Endothelial cell of umbilical vein (primary cell): ENCODE measurements around the gene GUCD1. TPM values are rescaled to one million over a fixed set of nuclear protein-coding genes. Genes with fewer than 3 reads are reported as not detected.

Source experiments
- BruUV-seq: library from RNA; stranded (reverse); fragments of 400-500 nt; replicated peaks from 2 replicates; lab custom pipeline; 2021; lab: Mats Ljungman, UMichigan
- CTCF ChIA-PET: fragments of 300-600, 350-600 bp; sonication (Branson Sonifier 250); formaldehyde crosslinking; loops from one replicate; lab custom pipeline; 2021; ENCODE audit warnings: antibody characterized with exemption, inconsistent platforms; lab: Charles Lee
- POLR2A ChIA-PET: fragments of 300-600, 350-600 bp; sonication (Branson Sonifier 250); formaldehyde crosslinking; loops from one replicate; lab custom pipeline; 2021; ENCODE audit warnings: antibody characterized with exemption, inconsistent platforms; lab: Charles Lee
- DNase-seq: peaks from one replicate; pipeline ENCODE4 v3.0.0-alpha.2; 2011; ENCODE audit warnings: low read depth, low spot score
- FAIRE-seq: peaks from 2 replicates; lab custom pipeline; 2011; peaks lifted over from hg19 to GRCh38; lab: Jason Lieb, UNC
- H2AFZ ChIP-seq: 2 replicates; pipeline ENCODE4 v1.6.0; 2012; ENCODE audit warnings: low read depth, low read length, control low read depth, inconsistent platforms
- H3K27ac ChIP-seq: 2 replicates; pipeline ENCODE4 v1.5.1; 2011; ENCODE audit warnings: low read depth, mild to moderate bottlenecking, control low read depth, low read length, moderate library complexity; ENCODE audit not compliant: insufficient read depth
- H3K27me3 ChIP-seq, 2 experiments: 2 replicates each; pipeline versions ENCODE4 v1.6.0 to v1.6.1; 2011; ENCODE audit warnings: low read length in 2 of 2, mixed read lengths in 1 of 2; ENCODE audit not compliant: control insufficient read depth in 2 of 2, insufficient read depth in 2 of 2
- H3K36me3 ChIP-seq, 2 experiments: 2 replicates in 1 of 2; 3 replicates in 1 of 2; pipeline ENCODE4 v1.5.1; 2011; ENCODE audit warnings: low read length in 2 of 2, mild to moderate bottlenecking in 1 of 2, moderate library complexity in 1 of 2; ENCODE audit not compliant: control insufficient read depth in 2 of 2, insufficient read depth in 2 of 2; ENCODE audit errors: extremely low read depth in 1 of 2
- H3K4me1 ChIP-seq: 3 replicates; pipeline ENCODE4 v1.5.1; 2011; ENCODE audit warnings: mild to moderate bottlenecking, low read length; ENCODE audit not compliant: control insufficient read depth, insufficient read depth; ENCODE audit errors: extremely low read depth
- H3K4me2 ChIP-seq: 2 replicates; pipeline ENCODE4 v1.6.1; 2011; ENCODE audit warnings: low read length, control low read depth, mixed read lengths; ENCODE audit not compliant: insufficient read depth
- H3K4me3 ChIP-seq, 3 experiments: fragments of 200-600 bp in 1 of 3; sonication (generic), shearing (Covaris generic) in 1 of 3; replicated peaks in 1 of 3; 2 replicates each; pipeline ENCODE4 v1.5.1; 2011 to 2016; ENCODE audit warnings: control low read depth in 3 of 3, low read length in 3 of 3, mild to moderate bottlenecking in 2 of 3, inconsistent platforms in 1 of 3, low read depth in 1 of 3, moderate library complexity in 1 of 3; ENCODE audit not compliant: insufficient read depth in 1 of 3
- H3K79me2 ChIP-seq: 2 replicates; pipeline ENCODE4 v1.6.0; 2012; ENCODE audit warnings: low read length, inconsistent platforms; ENCODE audit not compliant: control insufficient read depth, insufficient read depth
- H3K9ac ChIP-seq: replicated peaks from 2 replicates; pipeline ENCODE3; 2011; ENCODE audit warnings: low read length, control low read depth; ENCODE audit not compliant: insufficient read depth; ENCODE audit errors: extremely low read depth
- H3K9me1 ChIP-seq: replicated peaks from 3 replicates; pipeline ENCODE4 v1.6.0; 2011; ENCODE audit warnings: mild to moderate bottlenecking, low read length; ENCODE audit not compliant: control insufficient read depth, insufficient read depth; ENCODE audit errors: extremely low read depth
- H3K9me3 ChIP-seq: replicated peaks from 2 replicates; pipeline ENCODE4 v1.5.1; 2012; ENCODE audit warnings: low read length, inconsistent platforms; ENCODE audit not compliant: control insufficient read depth, insufficient read depth
- H4K20me1 ChIP-seq: replicated peaks from 2 replicates; pipeline ENCODE3; 2011; ENCODE audit warnings: mild to moderate bottlenecking, low read length; ENCODE audit not compliant: control insufficient read depth, insufficient read depth; ENCODE audit errors: extremely low read depth
- EZH2 ChIP-seq: IDR thresholded peaks from 2 replicates; pipeline ENCODE4 v1.6.1; 2012; ENCODE audit warnings: borderline replicate concordance, low read depth, mild to moderate bottlenecking, moderate library complexity, low read length, inconsistent platforms; ENCODE audit not compliant: severe bottlenecking
- FOS ChIP-seq: IDR thresholded peaks from 2 replicates; pipeline ENCODE4 v1.6.1; 2011; ENCODE audit warnings: mild to moderate bottlenecking, low read length, moderate library complexity, borderline replicate concordance; ENCODE audit not compliant: insufficient read depth
- GATA2 ChIP-seq: IDR thresholded peaks from 2 replicates; pipeline ENCODE4 v1.7.0; 2011; ENCODE audit warnings: low read depth, mild to moderate bottlenecking, moderate library complexity, mixed read lengths, low read length; ENCODE audit not compliant: insufficient read length, insufficient read depth
- JUN ChIP-seq: IDR thresholded peaks from 2 replicates; pipeline ENCODE4 v1.6.1; 2011; ENCODE audit warnings: borderline replicate concordance, low read depth; ENCODE audit not compliant: insufficient read length, insufficient read depth
- MYC ChIP-seq: IDR thresholded peaks from one replicate; pipeline ENCODE4 v1.6.1; 2011; ENCODE audit warnings: mild to moderate bottlenecking, low read depth, low read length
- POLR2A ChIP-seq: IDR thresholded peaks from 2 replicates; pipeline ENCODE4 v1.6.1; 2012; ENCODE audit warnings: low read depth, mild to moderate bottlenecking, control low read depth, low read length
- POLR2AphosphoS5 ChIP-seq: IDR thresholded peaks from 2 replicates; pipeline ENCODE4 v1.6.1; 2012; ENCODE audit warnings: low read depth, mild to moderate bottlenecking, control low read depth, low read length, moderate library complexity; ENCODE audit not compliant: insufficient read depth
- dilution Hi-C: fragments of 300-500 bp; cut with MboI; formaldehyde crosslinking; loops from one replicate; pipeline ENCODE4 v1.15.0; 2019; ENCODE audit warnings: low sequenced_read_pairs; ENCODE audit not compliant: extremely low pct_ligation_motif_present
- intact Hi-C: fragments of 100-400 bp; cut with micrococcal nuclease; formaldehyde crosslinking; loops from one replicate; pipeline ENCODE4 v1.10.0; 2022
- polyA plus RNA-seq, 4 experiments: library from polyadenylated mRNA; depleted of rRNA in 3 of 4; stranded (reverse) in 3 of 4; unstranded in 1 of 4; fragments of >200 nt; gene quantifications; 2 replicates each; pipeline versions ENCODE4 v1.2.1 to v1.2.3, GENCODE V29; 2011 to 2012; ENCODE audit warnings: missing spikeins in 1 of 4
- total RNA-seq: library from RNA; stranded (reverse); gene quantifications from 2 replicates; pipeline ENCODE4 v1.2.3, GENCODE V29; 2021
- TF ChIP-seq, protein P1 (sequence below), 2 donors: IDR thresholded peaks; 1 replicate in 1 of 2; 2 replicates in 1 of 2; pipeline ENCODE4 v1.5.1; 2011; ENCODE audit warnings: low read length in 2 of 2, mild to moderate bottlenecking in 2 of 2, moderate library complexity in 2 of 2, control low read depth in 1 of 2, inconsistent platforms in 1 of 2, low read depth in 1 of 2; ENCODE audit not compliant: insufficient read depth in 1 of 2; ENCODE audit errors: extremely low read depth in 1 of 2
- TF ChIP-seq, protein P2 (sequence below): IDR thresholded peaks from 2 replicates; pipeline ENCODE4 v1.6.1; 2011; ENCODE audit not compliant: insufficient read depth, insufficient read length

Gene GUCD1
- total and polyA plus RNA-seq, 2 donors (not counting 3 experiments of a cell fraction or from before 2014, with no cell fraction given), result 116 to 138 TPM

DNA sequence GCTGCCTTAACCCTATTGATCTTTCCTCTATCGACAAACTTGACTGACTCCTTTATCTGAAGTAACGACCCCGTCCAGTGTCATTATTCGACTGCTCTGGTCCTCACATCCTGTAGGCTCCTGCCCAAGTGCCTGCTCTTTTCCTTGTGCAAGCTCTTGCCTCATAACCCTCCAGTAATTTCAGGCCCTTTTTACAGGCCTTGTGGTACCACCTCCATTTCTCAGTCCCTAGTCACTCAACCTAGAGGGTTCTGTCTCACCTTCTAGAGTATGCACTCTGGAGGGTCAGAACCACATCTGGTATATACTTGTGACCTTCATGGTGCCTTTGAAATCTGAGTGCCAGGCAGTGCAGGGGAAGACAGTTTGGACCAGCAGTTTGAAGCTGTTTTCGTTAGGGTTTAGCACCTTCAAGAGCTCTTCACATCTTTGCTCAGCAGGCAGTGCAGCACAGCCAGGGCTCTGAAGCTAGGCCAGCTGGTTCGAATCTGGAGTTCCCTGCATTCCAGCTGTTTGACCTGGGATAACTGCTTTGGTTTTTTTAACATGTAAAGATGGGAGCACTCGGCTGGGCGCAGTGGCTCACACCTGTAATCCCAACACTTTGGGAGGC is 12.1 kb upstream of the GUCD1 start:
- no TSS peak for BruUV-seq
- POLR2A ChIA-PET, result interaction anchor here (0.5 to 1.0 kb wide), 2 partner anchors 9 to 12 kb away, joined by 5 to 7 read pairs; no protein-coding TSS in a partner anchor
- dilution Hi-C loops, result no loop called here
- Histone ChIP-seq H3K4me2 (no peak overlapping the region), H3K9me3 (no peaks in the 10 kb centered on the region), H3K27ac (no peak overlapping the region), H3K27me3 (no peaks in the 10 kb centered on the region), H3K79me2 (peaks cover 54% of the 10 kb centered on the region), H3K9me1 (no peaks in the 10 kb centered on the region), H3K4me3 (no peak overlapping the region), H3K9ac (no peak overlapping the region), H3K36me3 (peaks cover 20 to 26% of the 10 kb centered on the region in 2 experiments), H2AFZ (no peak overlapping the region), H4K20me1 (peaks cover 8% of the 10 kb centered on the region), H3K4me1 (no peaks in the 10 kb centered on the region)
- DNase-seq (no peak), FAIRE-seq (no peak)
- CTCF ChIA-PET, result interaction anchor here (1.5 kb wide), 2 partner anchors 10 kb away, joined by 4 read pairs; no protein-coding TSS in a partner anchor
- TF ChIP-seq JUN (no peak), MYC (no peak), EZH2 (no peak), POLR2A (no peak), GATA2 (no peak), POLR2AphosphoS5 (no peak), FOS (no peak)
- TF ChIP-seq, protein P1, sequence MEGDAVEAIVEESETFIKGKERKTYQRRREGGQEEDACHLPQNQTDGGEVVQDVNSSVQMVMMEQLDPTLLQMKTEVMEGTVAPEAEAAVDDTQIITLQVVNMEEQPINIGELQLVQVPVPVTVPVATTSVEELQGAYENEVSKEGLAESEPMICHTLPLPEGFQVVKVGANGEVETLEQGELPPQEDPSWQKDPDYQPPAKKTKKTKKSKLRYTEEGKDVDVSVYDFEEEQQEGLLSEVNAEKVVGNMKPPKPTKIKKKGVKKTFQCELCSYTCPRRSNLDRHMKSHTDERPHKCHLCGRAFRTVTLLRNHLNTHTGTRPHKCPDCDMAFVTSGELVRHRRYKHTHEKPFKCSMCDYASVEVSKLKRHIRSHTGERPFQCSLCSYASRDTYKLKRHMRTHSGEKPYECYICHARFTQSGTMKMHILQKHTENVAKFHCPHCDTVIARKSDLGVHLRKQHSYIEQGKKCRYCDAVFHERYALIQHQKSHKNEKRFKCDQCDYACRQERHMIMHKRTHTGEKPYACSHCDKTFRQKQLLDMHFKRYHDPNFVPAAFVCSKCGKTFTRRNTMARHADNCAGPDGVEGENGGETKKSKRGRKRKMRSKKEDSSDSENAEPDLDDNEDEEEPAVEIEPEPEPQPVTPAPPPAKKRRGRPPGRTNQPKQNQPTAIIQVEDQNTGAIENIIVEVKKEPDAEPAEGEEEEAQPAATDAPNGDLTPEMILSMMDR (IDR thresholded peaks at IDR 0.05; ENCODE audit: extremely low read depth in 1 of 2, insufficient read depth in 1 of 2, low read depth in 1 of 2, low read length in 2 of 2), result no peak
- TF ChIP-seq, protein P2, sequence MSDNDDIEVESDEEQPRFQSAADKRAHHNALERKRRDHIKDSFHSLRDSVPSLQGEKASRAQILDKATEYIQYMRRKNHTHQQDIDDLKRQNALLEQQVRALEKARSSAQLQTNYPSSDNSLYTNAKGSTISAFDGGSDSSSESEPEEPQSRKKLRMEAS, result no peak
- intact Hi-C loops, result no loop called here
